ENCODE results near the gene AATK. TPM values are rescaled to one million over a fixed set of nuclear protein-coding genes. Genes with fewer than 3 reads are reported as not detected.

The AATK gene
- total RNA-seq, 2 donors from 2014 or later = 3.3 to 4.3 TPM

- DNase-seq = no peak
- Mint-ChIP-seq H3K36me3 (ENCODE audit: low read depth) (no peaks in the 10 kb centered on the region), H3K9me3 (peaks cover 2% of the 10 kb centered on the region), H3K4me3 (no peak overlapping the region), H3K27ac (no peak overlapping the region), H3K4me1 (no peaks in the 10 kb centered on the region), H3K27me3 (ENCODE audit: insufficient read depth) (no peaks in the 10 kb centered on the region)
- Histone ChIP-seq H3K4me3 (ENCODE audit: low read length) (no peak overlapping the region), H3K9me3 (ENCODE audit: control insufficient read depth, low read length) (peaks cover 6% of the 10 kb centered on the region), H3K27me3 (ENCODE audit: control insufficient read depth, insufficient read depth, low read length, poor library complexity, severe bottlenecking) (no peaks in the 10 kb centered on the region), H3K36me3 (ENCODE audit: control insufficient read depth, insufficient read depth, low read length) (no peaks in the 10 kb centered on the region), H3K27ac (ENCODE audit: low read depth, low read length) (no peak overlapping the region), H3K9ac (ENCODE audit: extremely low read depth, low read length, poor library complexity, severe bottlenecking) (no peak overlapping the region), H3K4me1 (ENCODE audit: control insufficient read depth, insufficient read depth, low read length) (no peaks in the 10 kb centered on the region)
- WGBS, 2 experiments (ENCODE audit: insufficient coverage in 1 of 2, insufficient read length in 1 of 2) = 93 to 95% methylated on average over 12 of the region's 12 CpGs
- TF ChIP-seq CTCF (conservative IDR thresholded peaks at IDR 0.05) = no peak
Measured at GRCh38 chr17:81179861-81180260, 13.8 kb upstream of the AATK start.

GRCh38 chr17:81179220-81179619, 13.2 kb upstream of the AATK start:
- no peaks in the 10 kb centered on the region for H3K36me3 ChIP-seq (ENCODE audit: control insufficient read depth, insufficient read depth, low read length)
- no peak overlapping the region for H3K4me3 Mint-ChIP-seq
- H3K4me3 ChIP-seq (ENCODE audit: low read length) = no peak overlapping the region
- peaks cover 6% of the 10 kb centered on the region for H3K9me3 ChIP-seq (ENCODE audit: control insufficient read depth, low read length)
- H3K27ac Mint-ChIP-seq = no peak overlapping the region
- H3K36me3 Mint-ChIP-seq (ENCODE audit: low read depth) = no peaks in the 10 kb centered on the region
- peaks cover 2% of the 10 kb centered on the region for H3K9me3 Mint-ChIP-seq
- TF ChIP-seq CTCF (conservative IDR thresholded peaks at IDR 0.05) = no peak
- H3K9ac ChIP-seq (ENCODE audit: extremely low read depth, low read length, poor library complexity, severe bottlenecking) = no peak overlapping the region
- H3K4me1 ChIP-seq (ENCODE audit: control insufficient read depth, insufficient read depth, low read length) = no peaks in the 10 kb centered on the region
- no peak for DNase-seq
- 92% methylated on average over 9 of the region's 9 CpGs; no CpG with 5 or more reads in 1 of the 2 experiments for WGBS, 2 experiments (ENCODE audit: insufficient coverage in 1 of 2, insufficient read length in 1 of 2)
- no peaks in the 10 kb centered on the region for H3K4me1 Mint-ChIP-seq
- no peaks in the 10 kb centered on the region for H3K27me3 ChIP-seq (ENCODE audit: control insufficient read depth, insufficient read depth, low read length, poor library complexity, severe bottlenecking)
- H3K27me3 Mint-ChIP-seq (ENCODE audit: insufficient read depth) = no peaks in the 10 kb centered on the region
- no peak overlapping the region for H3K27ac ChIP-seq (ENCODE audit: low read depth, low read length)

- Histone ChIP-seq H3K4me1 (ENCODE audit: control insufficient read depth, insufficient read depth, low read length) (no peaks in the 10 kb centered on the region), H3K9ac (ENCODE audit: extremely low read depth, low read length, poor library complexity, severe bottlenecking) (no peak overlapping the region), H3K4me3 (ENCODE audit: low read length) (no peak overlapping the region), H3K27me3 (ENCODE audit: control insufficient read depth, insufficient read depth, low read length, poor library complexity, severe bottlenecking) (no peaks in the 10 kb centered on the region), H3K9me3 (ENCODE audit: control insufficient read depth, low read length) (peaks cover 6% of the 10 kb centered on the region), H3K36me3 (ENCODE audit: control insufficient read depth, insufficient read depth, low read length) (no peaks in the 10 kb centered on the region), H3K27ac (ENCODE audit: low read depth, low read length) (no peak overlapping the region)
- Mint-ChIP-seq H3K27ac (no peak overlapping the region), H3K27me3 (ENCODE audit: insufficient read depth) (no peaks in the 10 kb centered on the region), H3K4me1 (no peaks in the 10 kb centered on the region), H3K36me3 (ENCODE audit: low read depth) (no peaks in the 10 kb centered on the region), H3K4me3 (no peak overlapping the region), H3K9me3 (peaks cover 2% of the 10 kb centered on the region)
- no peak for DNase-seq
- no peak for TF ChIP-seq CTCF (conservative IDR thresholded peaks at IDR 0.05)
- WGBS, 2 experiments (ENCODE audit: insufficient coverage in 1 of 2, insufficient read length in 1 of 2) = 83 to 87% methylated on average over 9 to 25 of the region's 25 CpGs
Measured at GRCh38 chr17:81178136-81179091, 12.4 kb upstream of the AATK start.
